ENCODE measurements around the gene SERPINA1.

Gene SERPINA1

DNA sequence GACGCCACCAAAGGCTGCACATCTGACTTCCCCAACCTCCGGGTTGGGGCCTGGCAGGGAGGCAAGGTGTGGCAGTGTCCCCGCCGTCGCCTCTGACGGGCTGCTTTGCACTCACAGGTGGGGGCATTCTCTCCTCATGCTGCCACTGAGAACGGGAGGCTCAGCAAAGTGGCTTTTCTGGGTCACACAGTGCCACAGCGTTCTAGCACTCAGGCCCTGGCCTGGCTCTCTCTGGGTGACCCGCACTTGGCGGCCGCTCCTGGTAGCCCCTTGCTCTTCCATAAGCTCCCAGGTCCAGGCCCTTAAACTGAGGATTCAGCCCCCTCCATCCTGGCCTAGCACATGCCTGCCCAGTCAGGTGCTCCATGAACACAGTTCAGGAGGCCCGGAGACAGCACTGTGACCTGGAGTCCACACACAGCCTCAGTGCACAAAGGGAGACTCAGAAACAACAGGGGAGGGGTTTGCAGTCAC lies 25.2 kb downstream of the SERPINA1 start:
- no peaks in the 10 kb centered on the region for H3K36me3 Mint-ChIP-seq (ENCODE audit: low read depth)

DNA sequence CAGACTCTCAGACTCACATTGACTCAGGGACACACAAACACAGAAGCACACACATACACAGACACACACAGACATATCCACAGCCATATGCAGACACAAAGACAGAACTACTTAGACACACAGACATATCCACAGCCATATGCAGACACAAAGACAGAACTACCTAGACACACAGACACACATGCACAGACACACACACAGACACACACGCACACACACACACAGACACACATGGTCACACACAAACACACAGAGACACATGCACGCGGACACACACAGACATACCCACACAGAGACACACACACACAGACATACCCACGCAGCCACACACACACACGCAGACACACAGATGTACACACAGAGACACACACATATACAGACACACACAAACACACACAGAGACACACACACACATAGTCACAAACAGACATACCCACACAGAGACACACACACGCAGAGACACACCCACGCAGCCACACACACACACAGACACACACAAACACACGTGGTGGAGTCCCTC lies 25.7 kb downstream of the SERPINA1 start:
- DNase-seq = no peak
- Mint-ChIP-seq H3K4me1 (no peaks in the 10 kb centered on the region), H3K4me3 (no peak overlapping the region), H3K36me3 (ENCODE audit: low read depth) (no peaks in the 10 kb centered on the region), H3K27me3 (ENCODE audit: low read depth, poor library complexity) (peaks cover 7% of the 10 kb centered on the region), H3K27ac (peak overlapping the region; percentile 23), H3K9me3 (no peaks in the 10 kb centered on the region)
- TF ChIP-seq, protein P1, sequence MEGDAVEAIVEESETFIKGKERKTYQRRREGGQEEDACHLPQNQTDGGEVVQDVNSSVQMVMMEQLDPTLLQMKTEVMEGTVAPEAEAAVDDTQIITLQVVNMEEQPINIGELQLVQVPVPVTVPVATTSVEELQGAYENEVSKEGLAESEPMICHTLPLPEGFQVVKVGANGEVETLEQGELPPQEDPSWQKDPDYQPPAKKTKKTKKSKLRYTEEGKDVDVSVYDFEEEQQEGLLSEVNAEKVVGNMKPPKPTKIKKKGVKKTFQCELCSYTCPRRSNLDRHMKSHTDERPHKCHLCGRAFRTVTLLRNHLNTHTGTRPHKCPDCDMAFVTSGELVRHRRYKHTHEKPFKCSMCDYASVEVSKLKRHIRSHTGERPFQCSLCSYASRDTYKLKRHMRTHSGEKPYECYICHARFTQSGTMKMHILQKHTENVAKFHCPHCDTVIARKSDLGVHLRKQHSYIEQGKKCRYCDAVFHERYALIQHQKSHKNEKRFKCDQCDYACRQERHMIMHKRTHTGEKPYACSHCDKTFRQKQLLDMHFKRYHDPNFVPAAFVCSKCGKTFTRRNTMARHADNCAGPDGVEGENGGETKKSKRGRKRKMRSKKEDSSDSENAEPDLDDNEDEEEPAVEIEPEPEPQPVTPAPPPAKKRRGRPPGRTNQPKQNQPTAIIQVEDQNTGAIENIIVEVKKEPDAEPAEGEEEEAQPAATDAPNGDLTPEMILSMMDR (IDR thresholded peaks at IDR 0.05) = no peak

More for the DNA sequence above, 25.2 kb downstream of the SERPINA1 start:
- Mint-ChIP-seq H3K4me3 (no peak overlapping the region), H3K27me3 (ENCODE audit: low read depth, poor library complexity) (peaks cover 7% of the 10 kb centered on the region), H3K4me1 (no peaks in the 10 kb centered on the region), H3K9me3 (no peaks in the 10 kb centered on the region), H3K27ac (no peak overlapping the region)
- TF ChIP-seq, protein P1 (IDR thresholded peaks at IDR 0.05) = no peak
- DNase-seq = no peak

DNA sequence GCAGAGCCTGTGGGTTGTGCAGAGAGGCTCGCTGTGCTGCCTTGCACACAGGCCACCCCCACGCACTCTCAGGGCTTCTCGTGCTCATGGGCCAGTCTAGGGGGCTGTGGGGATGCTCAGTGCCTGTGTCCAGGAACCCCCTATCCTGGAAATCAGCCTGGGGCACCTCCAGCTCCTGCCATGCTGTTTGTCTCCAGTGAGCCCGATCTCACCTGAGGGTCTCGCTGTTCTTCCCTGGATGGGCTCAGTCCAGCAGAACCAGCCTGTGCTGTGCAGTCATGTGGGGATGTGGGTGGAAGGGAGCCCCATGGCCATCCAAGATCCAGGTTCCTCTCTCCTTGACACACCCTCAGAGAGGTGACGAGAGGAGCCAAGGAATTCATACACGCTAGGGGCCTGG lies 26.7 kb downstream of the SERPINA1 start:
- H3K9me3 Mint-ChIP-seq = no peaks in the 10 kb centered on the region
- H3K27ac Mint-ChIP-seq = no peak overlapping the region
- TF ChIP-seq, protein P1 (IDR thresholded peaks at IDR 0.05) = no peak
- H3K27me3 Mint-ChIP-seq (ENCODE audit: low read depth, poor library complexity) = peaks cover 11% of the 10 kb centered on the region
- DNase-seq = no peak
- H3K36me3 Mint-ChIP-seq (ENCODE audit: low read depth) = no peaks in the 10 kb centered on the region
- H3K4me3 Mint-ChIP-seq = no peak overlapping the region
- H3K4me1 Mint-ChIP-seq = no peaks in the 10 kb centered on the region

DNA sequence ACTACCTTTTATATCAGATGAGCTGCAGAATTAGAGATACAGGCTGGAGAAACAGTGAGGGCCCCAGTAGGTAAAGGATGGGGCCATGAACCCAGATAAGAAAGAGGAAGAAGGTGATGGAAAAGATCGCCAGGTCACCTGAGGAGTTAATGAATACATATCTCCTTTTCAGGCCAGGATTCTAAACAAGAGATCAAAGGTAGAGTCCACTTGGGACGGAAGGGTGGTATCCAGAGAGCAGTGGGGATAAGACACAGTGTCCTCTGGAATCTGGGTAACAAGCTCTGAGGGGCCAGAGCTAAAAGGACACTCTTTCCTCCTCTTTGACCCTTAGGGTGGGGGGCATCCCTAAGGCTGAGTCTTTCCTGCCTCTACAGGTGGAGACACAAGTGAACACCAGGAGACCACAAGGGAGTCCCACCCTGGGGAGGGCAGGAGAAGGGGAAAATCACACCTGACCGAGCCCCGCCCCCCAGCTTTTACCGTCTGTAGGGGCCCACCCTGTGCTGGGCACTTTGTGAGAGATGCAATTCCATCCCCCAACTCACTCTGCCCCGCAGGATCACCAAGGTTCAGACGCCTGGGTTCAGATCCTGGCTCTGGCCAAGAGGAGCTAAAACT lies 27.3 kb downstream of the SERPINA1 start:
- no peaks in the 10 kb centered on the region for H3K4me1 Mint-ChIP-seq
- H3K4me3 Mint-ChIP-seq = no peak overlapping the region
- no peaks in the 10 kb centered on the region for H3K36me3 Mint-ChIP-seq (ENCODE audit: low read depth)
- H3K9me3 Mint-ChIP-seq = no peaks in the 10 kb centered on the region
- TF ChIP-seq, protein P1 (IDR thresholded peaks at IDR 0.05) = no peak
- peaks cover 13% of the 10 kb centered on the region for H3K27me3 Mint-ChIP-seq (ENCODE audit: low read depth, poor library complexity)
- no peak for DNase-seq
- no peak overlapping the region for H3K27ac Mint-ChIP-seq

DNA sequence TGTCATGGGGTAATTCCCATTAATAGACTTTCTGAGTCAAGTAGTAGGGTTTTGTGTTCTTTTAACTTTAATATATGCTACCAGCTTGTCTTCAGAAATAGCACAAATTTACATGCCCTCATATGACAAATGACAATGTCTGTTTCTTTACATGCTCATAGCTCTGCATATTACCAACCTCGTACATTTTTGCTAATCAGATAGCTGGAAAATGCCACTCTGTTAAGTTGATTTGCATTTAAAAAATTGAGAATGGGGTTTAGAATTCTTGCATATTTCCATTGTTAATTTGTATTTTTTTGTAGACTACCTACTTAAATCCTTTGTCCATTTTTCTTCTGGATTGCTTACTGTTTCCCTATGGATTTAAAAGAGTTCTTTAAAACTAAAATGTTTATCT lies 31.2 kb downstream of the SERPINA1 start:
- Mint-ChIP-seq H3K36me3 (ENCODE audit: low read depth) (no peaks in the 10 kb centered on the region), H3K9me3 (peaks cover 12% of the 10 kb centered on the region), H3K27ac (no peak overlapping the region), H3K4me3 (no peak overlapping the region), H3K27me3 (ENCODE audit: low read depth, poor library complexity) (peaks cover 27% of the 10 kb centered on the region), H3K4me1 (no peaks in the 10 kb centered on the region)
- TF ChIP-seq, protein P1 (IDR thresholded peaks at IDR 0.05) = no peak
- no peak for DNase-seq

Data from nephron progenitor cell (in vitro differentiated cells).